Activated CD8-positive, alpha-beta memory T cell treated with anti-CD3 and anti-CD28 coated beads, Interleukin-2, amount 50 U/mL, for 24 hours (primary cell): Measurements from ENCODE around the gene PCED1B.

Experiments used
- DNase-seq: peaks from one replicate; pipeline ENCODE4 v3.0.0-alpha.2; 2020; ENCODE audit errors: extremely low read depth

PCED1B gene

DNA sequence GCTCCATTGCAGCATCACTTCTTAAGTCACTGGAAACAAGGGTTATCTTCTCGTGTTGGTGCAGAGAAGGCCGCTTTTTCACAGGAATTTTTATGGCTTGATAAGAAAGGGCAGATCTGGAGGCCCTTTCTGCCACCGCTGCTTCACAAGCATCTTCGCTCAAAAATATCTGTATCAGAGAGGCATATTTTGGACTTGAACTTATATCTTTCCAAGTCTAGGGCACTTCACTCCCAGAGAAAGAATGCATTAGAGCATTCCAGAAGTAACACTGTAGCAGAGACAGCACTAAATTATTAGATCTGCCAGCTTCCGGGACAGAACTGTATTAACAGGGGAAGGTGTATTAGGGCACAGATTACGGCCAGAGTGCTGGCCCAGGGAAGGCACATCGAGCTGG lies 152.0 kb downstream of the PCED1B start:
- no peak for DNase-seq

DNA sequence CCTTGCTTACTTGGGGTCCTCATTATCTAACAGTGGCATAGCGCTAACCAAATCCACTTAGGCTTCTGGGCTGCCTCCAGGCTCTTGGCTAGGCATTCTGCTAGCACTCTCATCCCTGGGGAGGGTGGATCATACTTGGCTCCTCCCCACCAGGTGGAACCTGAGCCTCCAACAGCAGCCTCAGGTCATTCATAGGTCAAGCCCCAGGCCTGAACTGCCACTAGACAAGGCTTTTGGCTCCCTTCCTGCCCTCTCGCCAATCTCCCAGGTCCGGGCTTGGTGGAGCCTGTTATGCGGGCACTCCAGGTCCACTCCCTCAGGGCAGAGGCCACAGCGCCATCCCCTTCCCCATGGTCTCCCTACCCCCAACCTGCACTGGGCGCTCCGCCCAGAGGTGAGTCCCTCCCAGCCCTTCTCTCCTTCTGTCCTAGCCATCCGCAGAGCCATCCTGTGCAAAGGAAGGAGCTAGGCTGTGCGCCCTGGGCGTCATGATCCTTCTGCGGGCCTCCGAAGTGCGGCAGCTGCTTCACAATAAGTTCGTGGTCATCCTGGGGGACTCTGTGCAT lies 155.2 kb downstream of the PCED1B start:
- no peak for DNase-seq

DNA sequence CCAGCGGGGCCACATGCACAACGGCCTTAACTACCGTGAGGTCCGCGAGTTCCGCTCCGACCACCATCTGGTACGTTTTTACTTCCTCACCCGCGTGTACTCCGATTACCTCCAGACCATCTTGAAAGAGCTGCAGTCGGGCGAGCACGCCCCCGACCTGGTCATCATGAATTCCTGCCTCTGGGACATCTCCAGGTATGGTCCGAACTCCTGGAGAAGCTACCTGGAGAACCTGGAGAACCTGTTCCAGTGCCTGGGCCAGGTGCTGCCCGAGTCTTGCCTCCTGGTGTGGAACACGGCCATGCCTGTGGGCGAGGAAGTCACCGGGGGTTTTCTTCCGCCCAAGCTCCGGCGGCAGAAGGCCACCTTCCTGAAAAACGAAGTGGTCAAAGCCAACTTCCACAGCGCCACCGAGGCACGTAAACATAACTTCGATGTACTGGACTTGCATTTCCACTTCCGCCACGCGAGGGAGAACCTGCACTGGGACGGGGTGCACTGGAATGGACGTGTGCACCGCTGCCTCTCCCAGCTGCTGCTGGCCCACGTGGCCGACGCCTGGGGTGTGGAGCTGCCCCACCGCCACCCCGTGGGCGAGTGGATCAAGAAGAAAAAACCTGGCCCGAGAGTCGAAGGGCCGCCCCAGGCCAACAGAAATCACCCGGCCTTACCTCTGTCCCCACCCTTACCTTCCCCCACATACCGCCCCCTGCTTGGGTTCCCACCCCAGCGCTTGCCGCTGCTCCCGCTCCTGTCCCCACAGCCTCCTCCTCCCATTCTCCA lies 156.0 kb downstream of the PCED1B start:
- no peak for DNase-seq

DNA sequence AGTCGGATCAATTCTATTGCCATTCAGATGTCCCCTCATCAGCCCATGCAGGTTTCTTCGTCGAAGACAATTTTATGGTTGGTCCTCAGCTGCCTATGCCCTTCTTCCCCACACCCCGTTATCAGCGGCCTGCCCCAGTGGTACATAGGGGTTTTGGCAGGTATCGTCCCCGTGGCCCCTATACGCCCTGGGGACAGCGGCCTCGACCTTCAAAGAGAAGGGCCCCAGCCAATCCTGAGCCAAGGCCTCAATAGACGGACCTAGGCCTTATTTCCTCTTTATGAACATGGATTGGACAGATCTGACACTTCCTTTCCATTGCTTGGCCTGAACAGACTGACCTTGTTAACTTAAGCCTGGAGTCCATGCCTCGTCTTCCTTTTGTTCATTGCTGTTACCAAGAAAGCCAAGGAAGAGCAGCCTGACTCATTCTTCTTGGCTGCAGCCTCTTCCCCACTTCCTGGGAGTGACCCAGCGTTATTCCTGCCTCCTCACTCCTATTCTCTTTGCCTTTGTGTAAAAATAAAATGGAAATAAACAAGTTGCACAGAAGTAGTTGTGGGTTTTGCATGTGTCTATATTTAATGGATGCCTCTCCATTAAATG lies 156.8 kb downstream of the PCED1B start:
- DNase-seq = no peak

DNA sequence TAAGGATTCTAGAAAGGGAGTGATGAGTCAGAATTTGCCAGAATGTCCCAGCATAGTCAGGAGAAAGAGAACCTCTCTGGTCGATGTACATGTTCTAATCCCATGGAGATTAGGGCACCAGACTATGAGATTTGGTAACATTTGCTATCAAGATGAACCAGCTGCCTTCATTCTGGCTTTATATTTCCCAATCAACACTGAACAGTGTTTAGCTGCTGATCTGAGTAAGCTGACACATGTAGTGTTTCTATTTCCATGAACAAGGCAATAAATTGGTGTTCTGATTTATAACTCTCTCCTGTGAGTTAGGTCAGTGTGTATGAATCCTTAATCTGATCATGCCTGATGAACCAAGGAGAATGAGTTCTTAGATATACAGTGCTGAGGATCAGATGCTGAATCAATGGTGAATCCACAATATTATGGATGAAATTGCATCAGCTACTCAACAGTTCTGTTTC lies 158.4 kb downstream of the PCED1B start:
- no peak for DNase-seq

DNA sequence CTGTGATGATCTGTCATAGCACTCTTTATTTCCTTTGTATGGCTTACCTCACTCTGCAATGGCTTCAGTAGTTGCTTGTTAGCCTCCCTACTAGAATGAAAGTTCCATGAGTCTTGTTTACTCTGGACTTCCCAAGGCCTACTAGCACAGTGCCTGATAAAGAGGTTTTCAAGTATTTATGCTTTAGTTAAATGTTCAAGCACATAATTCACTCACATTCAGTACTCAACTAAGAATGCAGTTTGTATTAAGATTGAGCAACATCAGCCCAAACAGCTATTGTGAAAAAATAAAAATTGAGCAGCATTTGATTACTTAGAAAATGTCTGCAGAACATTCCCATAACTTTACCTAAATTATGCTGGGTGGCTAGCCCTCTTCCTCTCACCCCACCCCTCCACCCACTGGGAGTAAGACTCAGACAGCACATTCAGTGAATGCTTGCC lies 159.3 kb downstream of the PCED1B start:
- no peak for DNase-seq

DNA sequence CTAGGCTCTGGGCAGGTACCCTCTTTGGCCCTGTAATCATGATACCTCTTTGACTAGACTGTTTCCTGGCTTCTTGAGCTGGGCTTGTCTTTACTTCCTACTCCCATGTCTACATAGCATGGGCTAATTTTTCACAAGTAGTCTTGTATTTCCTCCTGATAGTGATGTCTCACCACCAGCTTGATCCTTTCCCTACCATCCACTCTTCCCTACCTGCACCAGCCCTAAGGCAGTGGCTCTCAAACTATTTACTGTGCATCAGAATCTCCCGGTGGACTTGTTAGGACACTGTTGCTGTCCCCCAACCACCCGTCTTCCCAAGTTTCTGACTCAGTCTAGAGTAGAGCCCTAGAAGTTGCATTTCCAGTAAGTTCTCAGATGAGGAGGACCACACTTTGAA lies 163.0 kb downstream of the PCED1B start:
- no peak for DNase-seq

DNA sequence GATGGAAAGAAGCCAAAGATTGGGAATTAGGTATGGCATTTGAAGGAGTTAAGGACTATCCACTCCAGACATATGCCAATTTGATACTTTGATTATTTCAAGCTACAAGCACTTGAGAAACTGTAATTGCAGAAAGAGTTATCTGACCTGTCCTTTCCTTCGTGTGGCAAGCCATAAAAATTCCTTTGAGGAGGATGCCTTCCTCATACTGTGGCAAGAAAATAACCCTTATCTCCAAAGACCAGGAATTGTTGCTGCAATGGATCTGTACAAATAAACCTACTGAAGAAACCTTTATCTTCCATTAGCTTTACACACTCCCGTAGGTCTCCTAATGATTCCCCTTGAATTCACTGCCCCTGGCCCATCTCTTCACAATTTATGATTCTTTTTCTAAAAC lies 165.4 kb downstream of the PCED1B start:
- DNase-seq = no peak

DNA sequence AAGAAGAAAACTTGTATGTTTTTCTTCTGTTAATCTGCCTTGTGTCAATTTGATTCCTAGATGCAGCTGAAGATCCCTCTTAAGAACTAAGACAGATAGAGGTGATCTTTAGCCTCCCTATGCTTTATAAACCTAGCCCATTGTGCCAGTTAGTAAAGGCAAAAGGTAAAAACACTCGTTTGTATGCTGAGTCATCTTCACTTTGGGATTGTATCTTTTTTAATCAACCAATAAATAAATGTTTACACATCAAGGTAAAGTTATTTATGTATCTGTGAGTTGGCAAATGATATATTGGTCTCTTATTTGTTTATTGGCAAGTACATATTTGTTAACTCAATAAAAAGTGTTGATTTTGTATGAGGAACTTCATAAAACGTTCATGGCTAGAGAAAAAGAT lies 166.2 kb downstream of the PCED1B start:
- DNase-seq = no peak

DNA sequence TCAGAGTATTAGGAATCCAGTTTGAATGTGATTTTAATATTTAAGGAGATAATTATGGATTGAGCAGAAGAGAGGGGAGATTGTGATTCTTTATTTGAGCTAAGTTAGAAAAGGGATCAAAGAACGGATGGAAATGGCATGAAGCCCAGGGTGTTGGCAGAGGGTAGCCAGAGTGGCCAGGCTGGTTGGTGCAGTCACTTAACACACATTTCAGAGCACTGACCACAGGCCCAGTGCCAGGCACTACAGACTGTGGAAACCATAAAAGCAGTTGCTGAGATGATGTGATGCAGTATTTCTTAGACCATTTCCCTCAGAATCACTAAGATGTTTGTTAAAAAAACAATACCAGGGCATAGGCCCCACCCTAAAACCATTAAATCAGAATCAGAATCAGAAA lies 168.0 kb downstream of the PCED1B start:
- DNase-seq = no peak

DNA sequence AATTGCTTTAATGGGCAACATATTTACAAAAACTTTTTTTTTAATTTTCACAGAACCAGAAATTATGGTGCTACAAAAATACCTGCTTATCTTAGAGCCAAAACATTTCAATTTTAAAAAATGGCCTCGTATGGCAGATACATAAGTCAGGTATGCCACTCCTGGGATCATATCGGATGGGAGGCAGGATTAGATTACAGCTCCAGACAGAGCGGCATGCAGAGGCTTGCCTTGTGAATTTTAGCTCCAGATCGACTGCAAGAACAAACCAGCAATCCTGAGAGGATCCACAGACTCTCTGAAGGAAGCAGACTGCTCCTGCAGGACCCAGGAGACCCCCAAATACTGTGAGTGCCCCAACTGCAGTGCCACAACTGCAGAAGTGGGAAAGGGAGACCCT lies 169.7 kb downstream of the PCED1B start:
- DNase-seq = no peak

DNA sequence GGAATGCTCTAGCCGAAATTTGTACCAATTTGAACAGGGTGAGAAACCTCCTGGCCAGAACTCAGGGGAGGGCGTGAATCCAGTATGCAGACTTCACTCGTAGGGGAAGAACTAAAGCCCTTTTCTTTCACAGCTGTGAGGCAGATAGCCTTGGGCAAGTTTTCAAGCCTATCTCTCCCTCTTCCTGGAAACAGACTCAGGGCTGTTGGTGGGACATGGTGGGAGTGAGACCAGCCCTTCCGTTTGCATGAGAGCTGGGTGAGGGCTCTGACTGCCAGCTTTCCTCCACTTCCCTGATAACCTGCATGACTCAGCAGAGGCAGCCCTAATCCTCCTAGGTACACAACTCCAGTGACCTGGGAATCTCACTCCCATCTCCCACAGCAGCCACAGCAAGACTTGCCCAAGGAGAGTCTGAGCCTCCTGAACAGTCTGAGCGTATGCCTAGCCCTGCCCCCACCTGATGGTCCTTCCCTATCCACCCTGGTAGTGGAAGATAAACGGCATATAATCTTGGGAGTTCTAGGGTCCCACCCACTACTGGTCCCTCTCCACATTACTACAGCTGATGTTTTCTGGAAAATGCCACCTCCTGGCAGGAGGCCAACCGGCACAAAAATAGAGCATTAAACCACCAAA lies 170.4 kb downstream of the PCED1B start:
- no peak for DNase-seq

DNA sequence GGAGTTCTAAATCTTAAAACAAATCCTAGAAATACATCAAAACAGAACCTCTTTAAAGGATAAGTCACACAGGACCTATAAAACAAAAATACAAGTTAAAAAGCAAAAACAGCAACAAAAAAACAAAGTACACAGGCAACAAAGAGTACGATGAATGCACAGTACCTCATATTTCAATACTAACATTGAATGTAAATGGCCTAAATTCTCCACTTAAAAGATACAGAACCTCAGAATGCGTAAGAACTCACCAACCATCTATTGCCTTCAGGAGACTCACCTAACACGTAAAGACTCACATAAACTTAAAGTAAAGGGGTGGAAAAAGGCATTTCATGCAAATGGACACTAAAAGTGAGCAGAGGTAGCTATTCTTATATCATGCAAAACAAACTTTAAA lies 172.5 kb downstream of the PCED1B start:
- DNase-seq = no peak

DNA sequence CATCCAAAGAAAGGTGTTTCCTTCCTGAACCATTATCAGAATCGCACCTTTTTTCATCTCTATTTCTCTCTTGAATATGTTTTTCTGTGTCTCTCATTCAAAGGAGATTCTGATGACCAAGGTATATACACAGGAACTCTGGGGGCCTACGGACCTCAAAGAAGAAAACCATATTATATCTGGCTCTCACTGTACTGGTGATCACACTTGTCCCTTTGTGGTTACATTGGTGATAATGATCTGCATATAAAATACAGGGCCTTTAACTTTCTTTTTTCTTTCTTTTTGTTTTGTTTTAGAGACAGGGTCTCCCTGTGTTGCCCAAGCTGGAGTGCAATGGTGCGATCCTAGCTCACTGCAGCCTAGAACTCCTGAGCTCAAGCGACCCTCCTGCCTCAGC lies 185.5 kb downstream of the PCED1B start:
- no peak for DNase-seq

DNA sequence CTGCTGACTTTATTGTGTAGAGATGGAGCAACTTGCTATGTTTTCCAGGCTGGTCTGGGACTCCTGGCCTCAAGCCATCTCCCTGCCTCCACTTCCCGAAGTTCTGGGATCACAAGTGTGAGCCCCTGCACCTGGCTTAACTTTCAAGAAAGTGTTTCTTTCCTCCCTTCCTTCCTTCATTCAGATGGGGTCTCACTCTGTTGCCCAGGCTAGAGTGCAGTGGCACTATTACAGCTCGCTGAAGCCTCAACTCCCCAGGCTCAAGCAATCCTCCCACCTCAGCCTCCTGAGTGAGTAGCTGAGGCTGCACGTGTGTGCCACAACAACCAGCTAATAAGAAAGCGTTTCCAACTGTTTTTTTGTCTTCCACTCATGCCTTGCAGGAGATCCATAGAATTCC lies 186.0 kb downstream of the PCED1B start:
- no peak for DNase-seq

DNA sequence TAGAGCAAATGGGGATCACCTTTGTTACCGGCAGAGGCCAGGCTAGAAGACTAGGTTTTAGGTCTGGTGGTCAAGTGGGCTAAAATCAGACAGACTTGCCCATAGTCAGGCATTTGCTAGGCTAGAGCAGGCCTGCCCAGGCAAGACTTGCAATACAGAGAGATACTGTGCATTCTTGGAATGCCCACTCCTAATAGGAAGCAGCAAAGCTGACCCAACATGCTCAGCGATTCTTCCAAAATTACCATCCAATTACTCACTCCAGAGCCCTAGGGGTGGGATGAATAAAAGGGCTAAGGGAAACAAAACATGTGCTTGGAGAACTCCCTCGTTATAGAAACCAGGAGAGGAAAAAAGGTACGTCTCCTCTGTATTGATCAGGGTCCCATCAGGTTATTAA lies 188.2 kb downstream of the PCED1B start:
- DNase-seq = no peak

DNA sequence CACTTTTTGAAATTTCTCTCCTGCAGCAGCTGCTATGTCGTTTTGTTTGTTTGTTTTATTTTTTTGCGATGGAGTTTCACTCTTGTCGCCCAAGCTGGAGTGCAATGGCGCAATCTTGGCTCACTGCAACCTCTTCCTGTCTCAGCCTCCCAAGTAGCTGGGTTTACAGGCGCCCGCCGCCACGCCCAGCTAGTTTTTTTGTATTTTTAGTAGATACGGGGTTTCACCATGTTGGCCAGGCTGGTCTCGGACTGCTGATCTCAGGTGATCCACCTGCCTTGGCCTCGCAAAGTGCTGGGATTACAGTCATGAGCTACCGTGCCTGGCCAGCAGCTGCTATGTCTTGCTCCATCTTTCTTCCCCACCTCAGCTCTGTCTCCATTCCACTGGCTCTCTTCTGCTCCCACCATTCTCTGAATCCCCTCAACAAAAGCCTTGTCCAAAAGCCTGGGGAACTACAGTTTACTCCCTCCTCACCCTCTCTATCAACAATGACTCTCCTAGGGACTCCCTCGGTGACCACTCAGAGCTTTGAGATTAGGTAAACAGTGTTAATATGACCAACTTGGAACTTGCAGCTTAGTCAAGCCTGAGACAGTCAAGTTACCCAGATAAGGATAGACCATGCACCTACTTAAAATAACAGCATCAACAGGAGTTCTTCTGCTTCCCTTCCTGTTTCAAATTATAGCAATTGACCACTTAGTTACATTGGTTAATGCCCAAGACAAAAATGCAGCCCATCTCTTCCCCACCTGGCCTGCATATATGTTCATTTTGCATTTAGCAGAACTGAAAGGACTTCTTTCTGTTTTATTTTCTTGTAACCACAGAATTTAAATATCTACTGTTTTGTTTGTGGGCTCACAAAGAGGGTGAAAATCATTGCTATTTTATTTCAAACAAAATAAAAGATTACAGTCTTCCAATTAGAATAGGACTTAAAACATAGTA lies 189.4 kb downstream of the PCED1B start:
- no peak for DNase-seq

DNA sequence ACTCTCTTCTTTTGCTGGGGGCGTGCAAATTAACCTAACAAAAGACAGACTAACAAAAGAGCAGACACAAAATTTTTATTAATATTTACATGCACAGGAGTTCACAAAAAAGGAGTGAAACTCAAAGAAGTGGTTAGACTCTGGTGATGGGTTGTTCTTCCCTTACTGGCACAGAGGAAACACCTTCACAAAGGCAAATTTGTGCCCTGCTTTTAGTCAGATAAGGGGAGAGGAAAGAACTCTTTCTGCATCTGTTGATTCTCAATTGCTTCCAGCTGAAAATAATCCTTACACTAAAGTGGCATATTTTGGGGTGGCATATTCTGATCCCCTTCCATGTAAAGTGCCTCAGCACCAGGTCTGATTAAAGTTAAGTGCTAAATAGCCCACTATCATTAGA lies 190.5 kb downstream of the PCED1B start:
- DNase-seq = no peak

DNA sequence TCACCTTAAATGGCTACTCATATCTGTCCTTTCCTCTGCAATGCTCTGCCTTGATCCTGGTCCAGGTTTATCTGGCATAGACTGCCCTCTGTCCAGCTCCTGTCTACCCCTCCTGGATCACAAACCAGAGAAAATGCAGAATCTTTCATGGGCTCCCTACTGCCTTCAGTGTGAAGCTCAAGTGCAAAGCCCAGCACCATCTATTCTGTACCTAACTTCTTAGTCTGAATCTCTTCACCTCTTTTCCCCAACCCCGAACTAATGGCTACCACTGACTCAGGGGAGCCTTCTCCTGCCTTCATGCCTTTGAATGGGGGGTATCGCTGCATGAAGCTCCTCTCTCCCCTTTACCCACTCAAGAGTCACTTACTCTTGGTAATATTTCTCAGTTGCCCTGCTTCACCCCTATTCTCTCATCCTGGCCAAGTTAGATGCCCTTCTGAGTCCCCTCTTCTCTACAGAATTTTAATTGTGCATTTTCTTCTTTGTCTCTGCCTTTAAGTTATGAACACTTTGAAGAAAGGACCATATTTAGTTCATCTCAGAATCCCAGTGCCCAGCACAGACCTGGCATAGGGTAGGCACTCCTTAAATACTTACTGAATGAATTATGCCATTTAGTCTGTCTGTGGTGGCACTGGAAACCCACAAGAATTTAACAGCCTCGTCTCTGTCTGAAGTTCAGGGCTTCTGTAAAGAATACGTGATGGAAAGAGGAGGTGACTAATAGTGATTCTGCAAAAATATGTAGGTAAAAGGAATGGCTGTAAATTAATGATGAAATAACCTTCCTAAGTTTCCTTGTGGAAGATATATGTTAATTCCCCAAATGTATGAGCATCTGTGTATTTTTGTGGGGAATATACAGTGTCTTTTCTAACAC lies 191.6 kb downstream of the PCED1B start:
- no peak for DNase-seq

DNA sequence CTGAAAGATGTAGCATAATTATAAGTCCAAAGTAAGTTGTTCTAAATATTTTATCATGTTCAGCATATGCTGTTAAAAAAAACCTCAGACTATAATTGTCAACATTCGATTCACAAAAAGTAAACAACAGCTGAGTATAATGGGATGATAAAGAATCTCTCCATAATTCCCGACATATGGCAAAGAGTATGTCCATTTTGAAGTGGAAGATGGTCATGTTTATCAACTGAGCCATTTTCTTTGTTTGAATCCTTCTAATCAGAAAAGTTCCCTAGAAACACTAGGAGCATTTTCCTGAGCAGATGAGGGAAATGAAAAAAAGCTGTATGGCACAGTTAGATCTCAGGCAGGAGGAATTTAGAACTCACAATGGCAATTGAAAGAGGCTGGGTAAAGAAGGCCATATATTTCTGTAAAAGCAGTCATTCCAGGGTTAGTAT lies 192.4 kb downstream of the PCED1B start:
- DNase-seq = no peak
